ENCODE measurements around the gene MAD1L1. TPM values are rescaled to one million over a fixed set of nuclear protein-coding genes. Genes with fewer than 3 reads are reported as not detected.

Gene MAD1L1
- total and polyA plus RNA-seq, 2 of the 8 experiments (the other 6 are each of a cell fraction or from before 2014, with no cell fraction given) = 40.4 to 44.6 TPM

DNA sequence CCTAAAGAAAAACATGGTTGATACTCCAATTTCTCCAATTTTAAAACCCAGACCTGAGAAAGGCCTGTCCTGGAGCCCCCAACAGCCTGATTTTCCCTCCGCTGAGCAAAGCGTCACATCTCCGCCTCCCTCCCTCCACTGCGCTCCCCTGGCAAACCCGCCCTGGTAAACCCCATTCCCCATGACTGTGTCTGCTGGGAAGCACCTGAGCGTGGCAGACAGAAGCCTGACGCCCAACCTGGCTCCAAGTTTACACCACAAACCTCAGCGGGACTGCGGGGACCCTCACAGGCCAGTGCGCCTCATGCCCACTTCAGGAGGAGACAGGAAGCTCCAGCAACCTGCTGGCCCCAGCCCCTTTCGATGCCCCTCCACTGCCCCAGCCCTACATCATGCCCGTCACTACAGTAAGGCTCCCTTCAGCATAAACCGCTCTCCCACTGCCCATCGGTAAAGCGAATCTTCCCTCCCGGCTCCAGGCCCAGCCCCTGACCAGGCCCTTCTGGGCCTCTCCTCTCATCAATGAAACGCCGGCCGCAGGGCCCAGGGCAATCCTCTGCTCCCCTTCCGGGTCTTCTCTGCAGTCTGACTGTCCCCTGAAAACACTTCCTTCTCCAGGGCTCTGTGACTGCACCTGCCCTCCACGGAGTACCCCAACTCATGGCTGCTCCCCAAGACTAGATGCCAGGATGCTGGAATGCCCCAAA lies 233.3 kb downstream of the MAD1L1 start:
- Histone ChIP-seq H3K23me2 (ENCODE audit: low read depth, low read length) (no peaks in the 10 kb centered on the region), H4K91ac (replicated peaks; ENCODE audit: insufficient read length, low read length) (no peak overlapping the region), H4K5ac (ENCODE audit: insufficient read length, low read depth, low read length) (no peak overlapping the region), H2BK15ac (ENCODE audit: low read length) (no peak overlapping the region), H3K79me2 (ENCODE audit: control insufficient read depth in 1 of 2, insufficient read depth in 2 of 2, low read length in 2 of 2) (no peaks in the 10 kb centered on the region), H3K4me2 (ENCODE audit: insufficient read depth in 1 of 2, low read depth in 2 of 2, low read length in 2 of 2) (no peak overlapping the region), H2BK12ac (ENCODE audit: low read depth, low read length) (no peak overlapping the region), H3K56ac (replicated peaks; ENCODE audit: insufficient read length, low read depth, low read length) (no peak overlapping the region), H2AK5ac (ENCODE audit: low read depth, low read length) (no peak overlapping the region), H2AFZ (ENCODE audit: low read length) (no peak overlapping the region), H3K23ac (ENCODE audit: insufficient read length) (no peak overlapping the region), H3K18ac (ENCODE audit: extremely low read depth, low read length) (no peak overlapping the region), H3K4ac (replicated peaks; ENCODE audit: insufficient read length, low read depth, low read length) (no peak overlapping the region), H3K9me3 (ENCODE audit: insufficient read depth in 2 of 2, low read depth in 1 of 2, low read length in 1 of 2) (no peaks in the 10 kb centered on the region), H4K8ac (ENCODE audit: extremely low read depth, insufficient read depth, low read length) (no peak overlapping the region; the same call in 1 of the 2 replicates), H4K20me1 (replicated peaks in 1 of 2; ENCODE audit: control insufficient read depth in 1 of 2, insufficient read depth in 2 of 2, low read length in 2 of 2) (peaks cover 1 to 2% of the 10 kb centered on the region in 2 experiments), H2BK20ac (ENCODE audit: low read length) (no peak overlapping the region), H2BK5ac (ENCODE audit: low read depth, low read length) (no peak overlapping the region), H3K9ac (replicated peaks in 1 of 4; ENCODE audit: extremely low read depth in 1 of 4, low read depth in 3 of 4, low read length in 3 of 4) (no peak overlapping the region), H3K14ac (ENCODE audit: insufficient read length) (no peak overlapping the region), H2BK120ac (replicated peaks; ENCODE audit: low read depth, low read length) (no peak overlapping the region), H3K27me3 (replicated peaks in 1 of 4; ENCODE audit: control insufficient read depth in 3 of 4, extremely low read depth in 1 of 4, insufficient read depth in 3 of 4, low read length in 3 of 4) (no peaks in the 10 kb centered on the region), H3K79me1 (ENCODE audit: low read depth, low read length) (peaks cover 3% of the 10 kb centered on the region; the same call in 1 of the 2 replicates), H3K27ac (ENCODE audit: low read depth, low read length) (no peak overlapping the region), H3K4me3 (ENCODE audit: extremely low read depth in 1 of 4, insufficient read depth in 2 of 4, low read depth in 3 of 4, low read length in 4 of 4) (no peak overlapping the region), H3K36me3 (ENCODE audit: control insufficient read depth in 2 of 4, insufficient read depth in 4 of 4, low read length in 3 of 4) (no peaks in the 10 kb centered on the region), H3K4me1 (replicated peaks in 1 of 4; ENCODE audit: control insufficient read depth in 3 of 4, insufficient read depth in 4 of 4, low read length in 3 of 4) (peaks cover 0 to 3% (median 0%) of the 10 kb centered on the region in 4 experiments; a peak in 2 of 7 replicates)
- ChIA-PET POLR2A (ENCODE audit: partially characterized antibody) (no interaction called here), CTCF (ENCODE audit: partially characterized antibody) (interaction anchor here (1.1 kb wide), 1 partner anchor 132 kb away, joined by 3 read pairs; no protein-coding TSS in a partner anchor)
- TF ChIP-seq CHD2 (IDR thresholded peaks at IDR 0.05; ENCODE audit: low read length) = no peak
- DNase-seq (ENCODE audit: low read depth in 1 of 2, low spot score in 2 of 2) (no peak), FAIRE-seq (no peak)
- 92% methylated on average over 21 of the region's 21 CpGs; no CpG with 5 or more reads in 1 of the 2 experiments for WGBS, 2 experiments (ENCODE audit: extremely low coverage in 1 of 2, insufficient coverage in 1 of 2, insufficient read length in 1 of 2, insufficient replicate concordance in 2 of 2, low coverage in 1 of 2, low lambda C conversion rate in 2 of 2, missing lambda C conversion rate in 1 of 2)
